ENCODE data around the gene LSAMP.

The LSAMP gene

GRCh38 chr3:115903843-115904242 lies 541.4 kb downstream of the LSAMP start:
- DNase-seq = no peak

GRCh38 chr3:115901008-115901407 lies 544.3 kb downstream of the LSAMP start:
- no peak for DNase-seq

DNA sequence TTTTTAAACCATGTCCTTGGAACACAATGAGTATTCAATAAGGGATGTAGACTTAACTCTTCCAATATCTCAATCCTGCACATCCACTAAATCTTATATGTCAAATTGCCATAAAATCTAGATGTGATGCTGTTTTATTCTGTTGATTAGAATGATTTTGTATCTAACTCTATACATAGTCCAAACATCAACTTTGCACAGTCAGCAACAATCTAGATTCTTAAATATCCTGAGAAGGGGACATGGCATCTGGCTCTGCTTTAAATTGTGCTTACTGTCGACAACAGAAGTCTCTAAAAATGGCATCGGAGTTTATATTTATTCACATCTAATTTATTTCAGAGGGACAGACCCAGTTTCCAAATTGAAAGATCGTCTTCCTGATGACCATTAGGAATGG lies 545.8 kb downstream of the LSAMP start:
- no peak for DNase-seq

DNA sequence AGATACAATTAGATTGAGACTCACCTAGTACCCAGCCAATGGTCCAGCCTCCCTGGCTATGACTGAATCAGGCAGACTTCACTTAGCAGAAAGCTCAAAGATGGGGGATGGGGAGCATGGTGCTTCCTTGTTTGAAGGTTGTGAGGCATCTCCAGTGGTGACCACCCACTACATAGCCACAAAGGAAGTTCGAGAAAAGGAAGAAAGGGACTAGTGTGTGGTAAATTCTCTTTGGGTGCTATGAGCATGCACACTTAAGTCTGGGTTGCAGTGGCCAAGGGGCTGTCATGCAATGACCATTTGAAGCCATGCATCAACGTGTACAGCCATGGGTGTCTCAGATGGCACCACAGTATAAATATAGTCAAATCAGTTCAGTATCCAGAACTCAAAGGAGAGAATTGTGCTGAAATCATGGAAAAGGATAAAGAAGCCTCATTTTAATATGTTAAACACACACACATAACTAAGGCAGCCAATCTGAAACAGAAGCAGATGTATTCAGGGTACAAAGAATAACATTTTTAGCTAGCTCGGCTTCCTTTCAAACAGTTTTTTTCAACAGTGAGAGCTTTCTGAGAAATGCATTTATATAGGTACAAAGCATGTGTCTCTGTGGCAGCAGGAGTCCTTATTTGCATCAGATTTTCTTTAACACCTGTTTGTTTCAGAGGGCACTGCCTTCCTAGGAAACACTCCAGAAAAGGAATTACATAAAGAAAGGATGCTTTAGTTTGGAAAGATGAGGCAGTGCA lies 546.5 kb downstream of the LSAMP start:
- DNase-seq = no peak

DNA sequence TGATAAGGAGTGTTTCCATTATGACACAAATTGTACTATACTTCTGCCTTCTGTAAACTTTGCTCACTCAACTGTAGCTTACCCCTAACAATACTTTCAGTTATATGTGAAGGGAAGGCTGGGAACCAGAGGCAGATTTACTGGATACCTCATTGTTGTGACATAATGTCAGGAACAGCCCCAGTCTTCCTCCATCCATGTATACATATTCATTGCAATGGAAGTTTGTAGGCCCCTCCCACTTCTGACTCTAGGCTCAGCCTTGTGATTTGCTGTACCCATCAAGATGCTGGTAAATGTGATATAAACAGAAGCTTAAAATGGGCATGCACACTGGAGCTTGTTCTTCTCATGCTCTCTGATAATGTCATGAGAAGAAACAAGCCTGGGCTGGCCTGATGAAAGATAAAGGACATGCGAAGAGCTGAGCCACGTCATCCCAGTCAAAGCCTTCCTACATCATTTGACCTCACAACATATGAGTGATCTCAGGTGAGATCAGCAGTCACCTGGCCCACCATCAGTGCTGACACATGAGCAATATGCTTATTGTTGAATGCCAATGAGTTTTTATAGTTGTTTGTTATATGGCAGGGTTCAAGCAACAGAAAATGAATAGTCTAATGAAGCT lies 554.2 kb downstream of the LSAMP start:
- no peak for DNase-seq

DNA sequence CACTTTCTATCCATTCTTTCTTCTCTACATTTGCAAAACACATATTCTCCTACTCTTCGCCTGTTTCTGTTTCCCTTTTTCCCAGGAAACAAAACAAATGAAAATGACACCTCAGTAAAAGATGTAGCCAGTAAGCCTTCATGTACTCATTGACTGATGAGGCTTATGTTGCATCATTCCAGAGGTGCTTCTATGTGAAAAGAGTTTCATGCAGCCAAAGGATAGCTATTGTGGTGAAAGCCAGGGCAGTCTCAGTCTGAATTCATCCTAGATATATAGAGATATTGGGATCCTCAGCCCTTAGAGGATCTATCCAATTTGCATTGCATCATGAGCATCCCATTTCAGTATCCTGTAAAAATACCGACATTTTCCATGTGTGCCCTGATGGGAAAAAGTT lies 554.7 kb downstream of the LSAMP start:
- no peak for DNase-seq

DNA sequence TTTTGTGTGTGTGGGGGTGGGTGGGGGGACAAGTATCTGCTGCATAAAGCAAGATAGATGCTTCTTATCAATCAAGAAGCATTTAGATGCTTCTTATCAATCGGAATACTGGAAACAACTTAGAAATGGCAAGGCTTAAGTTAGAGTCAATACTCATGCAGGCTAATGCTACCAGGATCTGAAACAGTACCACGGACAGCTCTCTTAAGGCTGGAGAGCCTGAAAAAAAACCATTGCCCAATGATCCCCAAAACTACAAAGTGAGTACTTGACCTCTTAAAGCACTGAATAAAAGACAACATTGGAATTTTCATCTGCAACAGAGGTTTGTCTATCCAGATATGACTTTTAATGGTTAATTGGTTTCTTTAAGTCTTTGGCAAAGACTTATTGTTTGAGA lies 559.7 kb downstream of the LSAMP start:
- no peak for DNase-seq

- DNase-seq = peak in 1 of 56 donors; percentile 1
These were observed 567.7 kb downstream of the LSAMP start for GRCh38 chr3:115877615-115877899.

DNA sequence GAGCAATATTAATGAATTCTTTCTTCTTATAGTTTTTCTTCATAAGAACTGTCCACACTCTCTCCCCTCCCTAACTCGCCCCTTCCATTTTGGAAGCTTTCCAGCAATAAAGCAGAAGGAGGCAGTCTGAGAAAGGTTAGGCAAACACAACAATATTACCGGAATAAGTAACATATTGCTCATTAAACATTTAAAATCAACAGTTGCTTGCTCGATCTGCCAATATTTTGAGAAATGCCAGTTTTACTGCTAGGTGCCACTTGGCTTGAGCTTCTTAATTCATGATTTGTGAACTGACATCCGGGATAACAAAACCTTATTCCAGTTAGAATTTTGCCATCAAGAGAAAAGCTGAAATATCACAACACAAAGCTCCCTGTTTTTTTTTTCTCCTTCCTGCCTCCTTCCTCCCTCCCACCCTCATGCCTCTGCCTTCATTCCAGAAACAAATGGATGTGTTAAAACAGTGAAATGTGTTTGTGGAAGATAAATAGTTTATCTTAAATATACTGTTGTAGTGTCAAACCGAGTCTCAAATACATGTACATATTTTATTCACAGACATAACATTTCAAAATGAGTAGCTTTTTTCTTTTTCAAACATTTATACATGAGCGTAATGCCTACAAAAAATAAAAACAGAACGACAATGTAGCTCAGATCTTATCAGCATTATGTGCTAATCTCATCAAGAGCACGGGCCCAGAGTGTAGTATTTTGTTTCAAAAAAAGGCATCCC lies 568.2 kb downstream of the LSAMP start:
- DNase-seq = no peak

DNA sequence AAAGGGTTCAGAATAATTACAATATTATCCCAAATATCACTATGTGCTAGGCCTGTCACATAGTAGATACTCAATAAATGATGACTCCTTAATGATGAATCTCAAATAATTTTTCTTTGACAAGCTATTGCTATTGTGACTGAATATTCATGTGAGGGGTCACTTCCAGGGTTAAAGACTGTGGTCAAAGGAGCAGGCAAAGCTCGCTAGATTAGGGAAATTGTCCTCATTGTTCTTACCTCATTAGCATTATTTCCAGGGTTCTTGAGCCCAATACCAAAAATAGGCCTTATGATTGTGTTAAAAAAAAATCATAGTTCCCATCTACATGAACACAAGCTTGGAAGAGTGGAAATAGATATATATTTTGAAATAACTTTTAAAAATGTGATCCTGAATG lies 569.8 kb downstream of the LSAMP start:
- no peak for DNase-seq

- no peak for DNase-seq
These were observed 573.6 kb downstream of the LSAMP start for GRCh38 chr3:115871735-115872134.

GRCh38 chr3:115864911-115865310 lies 580.4 kb downstream of the LSAMP start:
- DNase-seq = no peak

- DNase-seq = no peak
These were observed 582.4 kb downstream of the LSAMP start for GRCh38 chr3:115862849-115863248.

- DNase-seq = no peak
These were observed 583.2 kb downstream of the LSAMP start for GRCh38 chr3:115862099-115862498.

DNA sequence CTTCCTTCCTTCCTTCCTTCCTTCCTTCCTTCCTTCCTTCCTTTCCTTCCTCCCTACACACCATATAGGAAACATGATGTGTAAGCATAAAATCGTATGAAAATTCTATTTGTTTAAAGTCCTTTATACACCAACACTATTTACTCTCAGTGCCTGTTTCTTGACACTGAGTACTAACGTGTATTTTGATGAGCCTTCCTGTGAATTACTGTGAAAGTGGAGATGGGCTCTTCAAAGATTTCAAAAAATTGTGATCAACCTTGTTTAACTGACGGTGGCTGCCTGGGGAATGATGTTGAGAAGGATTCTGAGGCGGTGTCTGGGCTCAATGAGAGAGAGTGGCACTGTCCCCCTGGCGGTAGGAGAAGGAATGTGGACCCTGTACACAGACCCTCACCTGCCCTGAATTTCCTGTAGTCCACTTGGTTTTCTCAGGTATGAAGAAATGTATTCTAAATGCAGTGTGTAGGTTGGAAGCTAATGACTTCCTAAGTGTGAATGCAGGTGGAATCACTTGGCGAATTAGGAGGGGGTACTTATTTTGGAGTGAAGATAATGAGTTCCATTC lies 584.0 kb downstream of the LSAMP start:
- no peak for DNase-seq

- DNase-seq = no peak
These were observed 584.5 kb downstream of the LSAMP start for GRCh38 chr3:115860766-115861165.

GRCh38 chr3:115859002-115859807 lies 586.1 kb downstream of the LSAMP start:
- DNase-seq = no peak

GRCh38 chr3:115857518-115858136 lies 587.7 kb downstream of the LSAMP start:
- DNase-seq = peak in 2 of 56 donors; percentile 2 to 6

GRCh38 chr3:115855911-115856310 lies 589.4 kb downstream of the LSAMP start:
- no peak for DNase-seq

- no peak for DNase-seq
These were observed 592.2 kb downstream of the LSAMP start for GRCh38 chr3:115853104-115853503.

DNA sequence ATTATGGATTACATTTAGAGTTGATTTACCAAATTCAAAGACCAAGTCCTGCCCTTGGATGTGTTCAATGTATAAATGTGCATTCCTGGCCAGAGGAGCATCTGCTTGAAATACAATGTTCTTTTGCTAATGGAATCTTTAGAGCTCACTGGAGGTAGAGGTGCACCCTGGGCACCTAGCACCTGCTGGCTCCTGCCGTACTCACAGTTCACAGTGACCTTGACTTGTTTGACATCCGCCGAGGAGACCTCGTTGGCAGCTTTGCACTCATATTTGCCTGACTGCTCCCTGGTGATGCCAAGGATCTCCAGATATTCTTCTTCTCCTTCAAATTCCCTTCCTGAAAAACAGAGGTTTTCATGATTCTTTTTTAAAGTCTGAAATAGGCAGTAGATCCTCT lies 593.0 kb downstream of the LSAMP start:
- no peak for DNase-seq
